Tibial artery (tissue), 4 donors: Measurements from ENCODE around the gene PLA2G4C.

Source experiments
- DNase-seq, 2 donors: peaks; one replicate each; pipeline ENCODE4 v3.0.0-alpha.2; 2019
- H3K27ac ChIP-seq, 2 donors: fragments of 200-600 bp; sonication (generic) in 1 of 2; 1 replicate in 1 of 2; 2 replicates in 1 of 2; pipeline ENCODE4 v1.5.1; 2018 to 2019; ENCODE audit warnings: mild to moderate bottlenecking in 1 of 2
- H3K27me3 ChIP-seq, 2 donors: fragments of 200-600 bp; sonication (generic) in 1 of 2; one replicate each; pipeline versions ENCODE4 v1.5.1 to v1.6.0; 2016 to 2019
- H3K36me3 ChIP-seq, 3 donors: fragments of 200-600 bp; sonication (generic) in 2 of 3; one replicate each; pipeline ENCODE4 v1.5.1; 2016 to 2019; ENCODE audit warnings: mild to moderate bottlenecking in 2 of 3
- H3K4me1 ChIP-seq, 4 donors: fragments of 200-600 bp; sonication (generic) in 2 of 4; 1 replicate in 3 of 4; 2 replicates in 1 of 4; pipeline ENCODE4 v1.5.1; 2016 to 2019
- H3K4me3 ChIP-seq, 2 donors: fragments of 200-600 bp; sonication (generic) in 1 of 2; 1 replicate in 1 of 2; 2 replicates in 1 of 2; pipeline ENCODE4 v1.5.1; 2018 to 2019; ENCODE audit warnings: mild to moderate bottlenecking in 2 of 2
- H3K9me3 ChIP-seq, 3 donors: fragments of 200-600 bp; sonication (generic) in 1 of 3; one replicate each; pipeline ENCODE4 v1.5.1; 2016 to 2019
- intact Hi-C: fragments of 100-400 bp; cut with DNase I; formaldehyde crosslinking; loops from one replicate; pipeline ENCODE4 v1.15.0; 2023; ENCODE audit warnings: low total_unique reads
- TF ChIP-seq, protein P1 (sequence below), 2 experiments: fragments of 200-600 bp in 1 of 2; fragments of 450-650 bp in 1 of 2; IDR thresholded peaks; one replicate each; pipeline ENCODE4 v1.5.1; 2017 to 2019; ENCODE audit warnings: antibody characterized with exemption in 2 of 2, mild to moderate bottlenecking in 1 of 2, moderate library complexity in 1 of 2

The PLA2G4C gene, protein sequence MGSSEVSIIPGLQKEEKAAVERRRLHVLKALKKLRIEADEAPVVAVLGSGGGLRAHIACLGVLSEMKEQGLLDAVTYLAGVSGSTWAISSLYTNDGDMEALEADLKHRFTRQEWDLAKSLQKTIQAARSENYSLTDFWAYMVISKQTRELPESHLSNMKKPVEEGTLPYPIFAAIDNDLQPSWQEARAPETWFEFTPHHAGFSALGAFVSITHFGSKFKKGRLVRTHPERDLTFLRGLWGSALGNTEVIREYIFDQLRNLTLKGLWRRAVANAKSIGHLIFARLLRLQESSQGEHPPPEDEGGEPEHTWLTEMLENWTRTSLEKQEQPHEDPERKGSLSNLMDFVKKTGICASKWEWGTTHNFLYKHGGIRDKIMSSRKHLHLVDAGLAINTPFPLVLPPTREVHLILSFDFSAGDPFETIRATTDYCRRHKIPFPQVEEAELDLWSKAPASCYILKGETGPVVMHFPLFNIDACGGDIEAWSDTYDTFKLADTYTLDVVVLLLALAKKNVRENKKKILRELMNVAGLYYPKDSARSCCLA

DNA sequence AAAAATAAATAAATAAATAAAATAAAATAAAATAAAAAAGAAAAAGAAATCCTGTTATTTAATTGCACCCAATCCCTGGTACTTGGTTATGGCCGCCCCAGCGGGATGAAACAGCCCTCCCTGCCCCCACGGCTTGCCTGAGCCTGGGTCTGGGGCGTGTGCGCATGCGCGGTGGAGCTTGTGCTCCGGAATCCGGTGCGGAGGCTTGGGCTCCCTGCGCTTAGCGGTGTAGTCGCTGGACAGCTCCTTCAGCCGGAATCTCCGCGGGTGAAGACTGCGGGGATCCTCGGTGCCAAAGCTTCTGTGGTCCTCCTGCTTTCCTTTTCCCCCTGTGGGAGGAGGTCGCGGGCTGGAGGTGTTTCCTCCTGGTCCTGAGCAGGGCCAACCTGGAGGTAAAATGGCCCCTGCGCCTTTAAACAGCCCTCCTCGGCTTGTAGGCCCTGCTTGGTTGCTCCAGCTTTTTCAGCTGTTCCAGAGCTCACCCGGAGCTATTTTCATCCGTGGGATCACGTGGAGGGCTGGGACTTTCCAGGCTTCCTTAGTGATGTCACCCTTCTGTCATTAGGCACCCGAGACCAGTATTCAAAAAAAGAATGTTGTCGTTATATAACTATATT lies at the start of gene PLA2G4C:
PLA2G4C (minus strand) TSS at position 468 of the 617 bp plus-strand sequence. CDS start 4,288 bp downstream, outside the sequence.
- H3K4me1 ChIP-seq: peaks cover 0 to 33% (median 16%) of the 10 kb centered on the region in 4 donors
- DNase-seq: peak; percentile 87 to 96
- peak within 1 kb of the TSS; percentile 53 to 63 for H3K4me3 ChIP-seq
- H3K27me3 ChIP-seq: no peaks in the 10 kb centered on the region
- no peaks in the 10 kb centered on the region for H3K9me3 ChIP-seq
- intact Hi-C loops: no loop called here
- peaks cover 0 to 4% (median 0%) of the 10 kb centered on the region in 3 donors for H3K36me3 ChIP-seq
- H3K27ac ChIP-seq: peak within 1 kb of the TSS; percentile 95 to 97
- TF ChIP-seq, protein P1, sequence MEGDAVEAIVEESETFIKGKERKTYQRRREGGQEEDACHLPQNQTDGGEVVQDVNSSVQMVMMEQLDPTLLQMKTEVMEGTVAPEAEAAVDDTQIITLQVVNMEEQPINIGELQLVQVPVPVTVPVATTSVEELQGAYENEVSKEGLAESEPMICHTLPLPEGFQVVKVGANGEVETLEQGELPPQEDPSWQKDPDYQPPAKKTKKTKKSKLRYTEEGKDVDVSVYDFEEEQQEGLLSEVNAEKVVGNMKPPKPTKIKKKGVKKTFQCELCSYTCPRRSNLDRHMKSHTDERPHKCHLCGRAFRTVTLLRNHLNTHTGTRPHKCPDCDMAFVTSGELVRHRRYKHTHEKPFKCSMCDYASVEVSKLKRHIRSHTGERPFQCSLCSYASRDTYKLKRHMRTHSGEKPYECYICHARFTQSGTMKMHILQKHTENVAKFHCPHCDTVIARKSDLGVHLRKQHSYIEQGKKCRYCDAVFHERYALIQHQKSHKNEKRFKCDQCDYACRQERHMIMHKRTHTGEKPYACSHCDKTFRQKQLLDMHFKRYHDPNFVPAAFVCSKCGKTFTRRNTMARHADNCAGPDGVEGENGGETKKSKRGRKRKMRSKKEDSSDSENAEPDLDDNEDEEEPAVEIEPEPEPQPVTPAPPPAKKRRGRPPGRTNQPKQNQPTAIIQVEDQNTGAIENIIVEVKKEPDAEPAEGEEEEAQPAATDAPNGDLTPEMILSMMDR (IDR thresholded peaks at IDR 0.05): peak in 1 of 2 experiments; percentile 11

DNA sequence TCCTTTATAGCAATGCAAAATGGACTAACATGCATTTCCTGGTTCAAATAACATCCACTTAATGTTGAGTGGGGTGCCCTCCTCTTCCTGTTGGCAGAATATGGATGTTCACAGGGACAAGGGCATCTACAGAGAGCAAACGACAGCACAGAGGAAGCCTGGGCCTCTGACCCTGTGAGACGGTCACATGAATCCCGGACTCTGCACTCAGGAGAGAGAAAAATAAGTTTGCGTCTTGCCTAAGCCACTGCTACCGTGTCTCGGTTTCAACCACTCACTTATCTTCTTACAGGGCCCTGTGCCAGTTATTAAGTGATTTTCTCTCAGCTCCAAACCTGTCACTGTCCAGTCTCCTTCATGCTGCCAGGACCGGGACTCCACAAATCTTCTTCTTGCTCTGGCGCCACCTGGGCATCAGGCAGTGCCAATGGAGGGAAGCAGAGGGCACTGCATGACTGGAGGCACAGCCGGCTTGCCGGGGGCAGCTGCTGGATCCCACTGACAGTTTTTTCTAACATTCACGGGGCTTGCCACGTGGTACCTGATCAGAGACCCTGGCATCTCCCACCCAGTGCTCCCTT lies 47.7 kb upstream of the PLA2G4C start:
- Histone ChIP-seq H3K4me3 (no peak overlapping the region), H3K27me3 (no peaks in the 10 kb centered on the region), H3K36me3 (peaks cover 0 to 56% (median 9%) of the 10 kb centered on the region in 3 donors), H3K27ac (no peak overlapping the region), H3K9me3 (no peaks in the 10 kb centered on the region), H3K4me1 (no peaks in the 10 kb centered on the region)
- intact Hi-C loops: no loop called here
- TF ChIP-seq, protein P1 (IDR thresholded peaks at IDR 0.05): no peak
- no peak for DNase-seq

DNA sequence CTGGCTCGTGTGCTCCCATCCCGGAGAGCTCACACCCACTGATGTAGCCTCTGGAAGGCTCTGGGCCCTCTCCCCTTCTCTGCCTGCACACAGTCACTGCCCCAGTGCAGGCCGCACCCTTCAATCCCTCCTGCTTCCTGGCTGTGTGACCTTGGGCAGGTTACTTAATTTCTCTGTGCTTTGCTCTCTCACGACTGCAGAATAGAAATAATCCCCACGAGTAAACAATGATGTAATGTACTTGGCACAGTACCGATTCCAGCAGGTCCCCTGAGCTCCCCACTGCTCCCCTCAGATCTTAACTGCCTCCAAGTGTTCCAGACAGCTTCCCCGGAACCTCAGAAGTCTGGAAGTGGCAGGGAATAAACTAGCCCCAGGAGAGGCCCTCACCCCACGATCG lies 43.4 kb upstream of the PLA2G4C start:
- Histone ChIP-seq H3K27ac (no peak overlapping the region), H3K36me3 (peaks cover 0 to 48% (median 11%) of the 10 kb centered on the region in 3 donors), H3K27me3 (no peaks in the 10 kb centered on the region), H3K4me1 (no peaks in the 10 kb centered on the region), H3K4me3 (no peak overlapping the region), H3K9me3 (no peaks in the 10 kb centered on the region)
- no peak for DNase-seq
- TF ChIP-seq, protein P1 (IDR thresholded peaks at IDR 0.05): no peak
- intact Hi-C loops: no loop called here

DNA sequence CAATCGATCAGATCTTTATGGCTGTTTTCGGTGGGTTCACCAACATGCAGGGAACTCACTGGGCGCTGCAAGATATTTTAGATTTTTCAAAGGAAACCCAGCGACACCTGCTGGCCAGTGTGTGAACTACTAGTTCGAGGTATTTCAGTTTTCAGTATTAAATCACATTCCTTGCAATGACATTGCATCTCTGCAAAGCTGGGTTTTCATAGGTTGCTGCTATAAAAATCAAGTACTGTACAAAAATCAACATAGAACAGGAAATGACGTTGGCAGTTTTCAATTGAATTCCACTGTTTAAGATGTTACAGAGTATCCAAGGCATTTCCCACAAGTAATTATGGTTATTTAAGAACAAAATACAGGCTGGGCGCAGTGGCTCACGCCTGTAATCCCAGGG lies 41.9 kb upstream of the PLA2G4C start:
- intact Hi-C loops: loop anchor here (1.0 kb wide), 1 partner anchor 46 kb away; no protein-coding TSS in a partner anchor
- Histone ChIP-seq H3K4me1 (no peaks in the 10 kb centered on the region), H3K4me3 (no peak overlapping the region), H3K27ac (no peak overlapping the region), H3K9me3 (no peaks in the 10 kb centered on the region), H3K27me3 (no peaks in the 10 kb centered on the region), H3K36me3 (peaks cover 0 to 41% (median 7%) of the 10 kb centered on the region in 3 donors)
- DNase-seq: peak; percentile 62 to 72
- TF ChIP-seq, protein P1 (IDR thresholded peaks at IDR 0.05): peak; percentile 82 to 90

DNA sequence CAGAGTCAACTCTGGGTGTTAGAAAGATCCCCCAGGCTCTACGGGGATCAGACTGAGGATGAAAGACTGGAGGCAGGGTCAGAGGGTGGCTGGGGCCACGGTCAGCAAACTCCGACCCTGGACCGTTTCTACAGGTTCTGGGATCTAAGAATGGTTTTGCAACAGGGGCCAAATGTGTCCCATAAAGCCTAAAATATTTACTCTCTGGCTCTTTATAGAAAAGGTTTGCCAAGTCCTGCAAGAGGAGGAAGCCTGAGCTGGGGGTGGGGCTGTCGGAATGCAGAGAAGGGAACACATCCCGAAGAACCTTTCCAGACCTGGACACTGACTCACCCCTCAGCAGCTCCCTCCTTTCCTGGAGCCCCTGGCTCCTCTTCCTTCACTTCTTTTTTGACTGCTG lies 38.8 kb upstream of the PLA2G4C start:
- Histone ChIP-seq H3K9me3 (no peaks in the 10 kb centered on the region), H3K4me1 (no peaks in the 10 kb centered on the region), H3K27ac (no peak overlapping the region), H3K4me3 (no peak overlapping the region), H3K36me3 (peaks cover 0 to 43% (median 7%) of the 10 kb centered on the region in 3 donors), H3K27me3 (no peaks in the 10 kb centered on the region)
- TF ChIP-seq, protein P1 (IDR thresholded peaks at IDR 0.05): no peak
- DNase-seq: no peak
- intact Hi-C loops: no loop called here
